ENCODE data around the gene UBE2J1. TPM values are rescaled to one million over a fixed set of nuclear protein-coding genes. Genes with fewer than 3 reads are reported as not detected.

UBE2J1 gene
- total RNA-seq, 4 donors from 2014 or later: 25.3 to 30.4 (median 26.7) TPM

- peaks cover 0 to 44% (median 0%) of the 10 kb centered on the region in 3 donors for H3K36me3 ChIP-seq
- peak overlapping the region in 1 of 4 donors; percentile 11 for H3K27ac ChIP-seq
- H3K9me3 ChIP-seq: peaks cover 0 to 4% (median 0%) of the 10 kb centered on the region in 4 donors
- H3K27me3 ChIP-seq: no peaks in the 10 kb centered on the region
- 58 to 62% methylated on average over 3 of the region's 3 CpGs for WGBS, 2 donors
- no peak overlapping the region for H3K4me3 ChIP-seq
- DNase-seq (ENCODE audit: low spot score in 2 of 2): no peak
- H3K4me1 ChIP-seq: peaks cover 0 to 8% (median 0%) of the 10 kb centered on the region in 4 donors
- TF ChIP-seq POLR2A (IDR thresholded peaks at IDR 0.05) (no peak), EP300 (IDR thresholded peaks at IDR 0.05) (no peak), CTCF (IDR thresholded peaks at IDR 0.05) (no peak)
Observed at GRCh38 chr6:89323511-89323971, 29.0 kb downstream of the UBE2J1 start.

GRCh38 chr6:89321131-89321970 is 31.2 kb downstream of the UBE2J1 start:
- H3K36me3 ChIP-seq: peaks cover 0 to 33% (median 0%) of the 10 kb centered on the region in 3 donors
- WGBS, 2 donors: 80 to 84% methylated on average over 9 of the region's 9 CpGs
- H3K27ac ChIP-seq: no peak overlapping the region
- no peak for DNase-seq (ENCODE audit: low spot score in 2 of 2)
- H3K4me3 ChIP-seq: no peak overlapping the region
- TF ChIP-seq CTCF (IDR thresholded peaks at IDR 0.05) (no peak), EP300 (IDR thresholded peaks at IDR 0.05) (no peak), POLR2A (IDR thresholded peaks at IDR 0.05) (no peak)
- H3K27me3 ChIP-seq: no peaks in the 10 kb centered on the region
- peaks cover 0 to 4% (median 0%) of the 10 kb centered on the region in 4 donors for H3K9me3 ChIP-seq
- peaks cover 0 to 8% (median 0%) of the 10 kb centered on the region in 4 donors for H3K4me1 ChIP-seq

GRCh38 chr6:89320012-89320559 is 32.4 kb downstream of the UBE2J1 start:
- no peak for DNase-seq (ENCODE audit: low spot score in 2 of 2)
- WGBS, 2 donors: 94% methylated on average over 6 of the region's 6 CpGs
- H3K9me3 ChIP-seq: peaks cover 0 to 4% (median 0%) of the 10 kb centered on the region in 4 donors
- peaks cover 0 to 8% (median 0%) of the 10 kb centered on the region in 4 donors for H3K4me1 ChIP-seq
- H3K36me3 ChIP-seq: peaks cover 0 to 30% (median 0%) of the 10 kb centered on the region in 3 donors
- H3K4me3 ChIP-seq: no peak overlapping the region
- H3K27ac ChIP-seq: no peak overlapping the region
- no peaks in the 10 kb centered on the region for H3K27me3 ChIP-seq
- no peak for TF ChIP-seq CTCF (IDR thresholded peaks at IDR 0.05)
- TF ChIP-seq EP300 (IDR thresholded peaks at IDR 0.05): no peak
- no peak for TF ChIP-seq POLR2A (IDR thresholded peaks at IDR 0.05)

- H3K4me1 ChIP-seq: peaks cover 0 to 17% (median 12%) of the 10 kb centered on the region in 4 donors
- TF ChIP-seq EP300 (IDR thresholded peaks at IDR 0.05) (no peak), CTCF (IDR thresholded peaks at IDR 0.05) (no peak), POLR2A (IDR thresholded peaks at IDR 0.05) (no peak)
- no peak overlapping the region for H3K27ac ChIP-seq
- peaks cover 0 to 4% (median 0%) of the 10 kb centered on the region in 4 donors for H3K9me3 ChIP-seq
- peaks cover 0 to 26% (median 0%) of the 10 kb centered on the region in 3 donors for H3K36me3 ChIP-seq
- H3K27me3 ChIP-seq: no peaks in the 10 kb centered on the region
- H3K4me3 ChIP-seq: no peak overlapping the region
- no peak for DNase-seq (ENCODE audit: low spot score in 2 of 2)
Observed at GRCh38 chr6:89317067-89317466, 35.5 kb downstream of the UBE2J1 start.

All from tibial nerve (tissue), 4 donors.